Endothelial cell of umbilical vein (primary cell): ENCODE data around the gene STX12. TPM values are rescaled to one million over a fixed set of nuclear protein-coding genes. Genes with fewer than 3 reads are reported as not detected.

Source experiments
- BruUV-seq: library from RNA; stranded (reverse); fragments of 400-500 nt; replicated peaks from 2 replicates; lab custom pipeline; 2021; lab: Mats Ljungman, UMichigan
- CTCF ChIA-PET: fragments of 300-600, 350-600 bp; sonication (Branson Sonifier 250); formaldehyde crosslinking; loops from one replicate; lab custom pipeline; 2021; ENCODE audit warnings: antibody characterized with exemption, inconsistent platforms; lab: Charles Lee
- POLR2A ChIA-PET: fragments of 300-600, 350-600 bp; sonication (Branson Sonifier 250); formaldehyde crosslinking; loops from one replicate; lab custom pipeline; 2021; ENCODE audit warnings: antibody characterized with exemption, inconsistent platforms; lab: Charles Lee
- DNase-seq: peaks from one replicate; pipeline ENCODE4 v3.0.0-alpha.2; 2011; ENCODE audit warnings: low read depth, low spot score
- FAIRE-seq: peaks from 2 replicates; lab custom pipeline; 2011; peaks lifted over from hg19 to GRCh38; lab: Jason Lieb, UNC
- H2AFZ ChIP-seq: 2 replicates; pipeline ENCODE4 v1.6.0; 2012; ENCODE audit warnings: low read depth, low read length, control low read depth, inconsistent platforms
- H3K27ac ChIP-seq: 2 replicates; pipeline ENCODE4 v1.5.1; 2011; ENCODE audit warnings: low read depth, mild to moderate bottlenecking, control low read depth, low read length, moderate library complexity; ENCODE audit not compliant: insufficient read depth
- H3K27me3 ChIP-seq, 2 experiments: 2 replicates each; pipeline versions ENCODE4 v1.6.0 to v1.6.1; 2011; ENCODE audit warnings: low read length in 2 of 2, mixed read lengths in 1 of 2; ENCODE audit not compliant: control insufficient read depth in 2 of 2, insufficient read depth in 2 of 2
- H3K36me3 ChIP-seq, 2 experiments: 2 replicates in 1 of 2; 3 replicates in 1 of 2; pipeline ENCODE4 v1.5.1; 2011; ENCODE audit warnings: low read length in 2 of 2, mild to moderate bottlenecking in 1 of 2, moderate library complexity in 1 of 2; ENCODE audit not compliant: control insufficient read depth in 2 of 2, insufficient read depth in 2 of 2; ENCODE audit errors: extremely low read depth in 1 of 2
- H3K4me1 ChIP-seq: 3 replicates; pipeline ENCODE4 v1.5.1; 2011; ENCODE audit warnings: mild to moderate bottlenecking, low read length; ENCODE audit not compliant: control insufficient read depth, insufficient read depth; ENCODE audit errors: extremely low read depth
- H3K4me2 ChIP-seq: 2 replicates; pipeline ENCODE4 v1.6.1; 2011; ENCODE audit warnings: low read length, control low read depth, mixed read lengths; ENCODE audit not compliant: insufficient read depth
- H3K4me3 ChIP-seq, 3 experiments: fragments of 200-600 bp in 1 of 3; sonication (generic), shearing (Covaris generic) in 1 of 3; replicated peaks in 1 of 3; 2 replicates each; pipeline ENCODE4 v1.5.1; 2011 to 2016; ENCODE audit warnings: control low read depth in 3 of 3, low read length in 3 of 3, mild to moderate bottlenecking in 2 of 3, inconsistent platforms in 1 of 3, low read depth in 1 of 3, moderate library complexity in 1 of 3; ENCODE audit not compliant: insufficient read depth in 1 of 3
- H3K79me2 ChIP-seq: 2 replicates; pipeline ENCODE4 v1.6.0; 2012; ENCODE audit warnings: low read length, inconsistent platforms; ENCODE audit not compliant: control insufficient read depth, insufficient read depth
- H3K9ac ChIP-seq: replicated peaks from 2 replicates; pipeline ENCODE3; 2011; ENCODE audit warnings: low read length, control low read depth; ENCODE audit not compliant: insufficient read depth; ENCODE audit errors: extremely low read depth
- H3K9me1 ChIP-seq: replicated peaks from 3 replicates; pipeline ENCODE4 v1.6.0; 2011; ENCODE audit warnings: mild to moderate bottlenecking, low read length; ENCODE audit not compliant: control insufficient read depth, insufficient read depth; ENCODE audit errors: extremely low read depth
- H3K9me3 ChIP-seq: replicated peaks from 2 replicates; pipeline ENCODE4 v1.5.1; 2012; ENCODE audit warnings: low read length, inconsistent platforms; ENCODE audit not compliant: control insufficient read depth, insufficient read depth
- H4K20me1 ChIP-seq: replicated peaks from 2 replicates; pipeline ENCODE3; 2011; ENCODE audit warnings: mild to moderate bottlenecking, low read length; ENCODE audit not compliant: control insufficient read depth, insufficient read depth; ENCODE audit errors: extremely low read depth
- GATA2 ChIP-seq: IDR thresholded peaks from 2 replicates; pipeline ENCODE4 v1.7.0; 2011; ENCODE audit warnings: low read depth, mild to moderate bottlenecking, moderate library complexity, mixed read lengths, low read length; ENCODE audit not compliant: insufficient read length, insufficient read depth
- MAX ChIP-seq: IDR thresholded peaks from 2 replicates; pipeline ENCODE4 v1.6.1; 2011; ENCODE audit not compliant: insufficient read depth, insufficient read length
- MYC ChIP-seq: IDR thresholded peaks from one replicate; pipeline ENCODE4 v1.6.1; 2011; ENCODE audit warnings: mild to moderate bottlenecking, low read depth, low read length
- POLR2A ChIP-seq: IDR thresholded peaks from 2 replicates; pipeline ENCODE4 v1.6.1; 2012; ENCODE audit warnings: low read depth, mild to moderate bottlenecking, control low read depth, low read length
- POLR2AphosphoS5 ChIP-seq: IDR thresholded peaks from 2 replicates; pipeline ENCODE4 v1.6.1; 2012; ENCODE audit warnings: low read depth, mild to moderate bottlenecking, control low read depth, low read length, moderate library complexity; ENCODE audit not compliant: insufficient read depth
- dilution Hi-C: fragments of 300-500 bp; cut with MboI; formaldehyde crosslinking; loops from one replicate; pipeline ENCODE4 v1.15.0; 2019; ENCODE audit warnings: low sequenced_read_pairs; ENCODE audit not compliant: extremely low pct_ligation_motif_present
- intact Hi-C: fragments of 100-400 bp; cut with micrococcal nuclease; formaldehyde crosslinking; loops from one replicate; pipeline ENCODE4 v1.10.0; 2022
- polyA plus RNA-seq, 4 experiments: library from polyadenylated mRNA; depleted of rRNA in 3 of 4; stranded (reverse) in 3 of 4; unstranded in 1 of 4; fragments of >200 nt; gene quantifications; 2 replicates each; pipeline versions ENCODE4 v1.2.1 to v1.2.3, GENCODE V29; 2011 to 2012; ENCODE audit warnings: missing spikeins in 1 of 4
- total RNA-seq: library from RNA; stranded (reverse); gene quantifications from 2 replicates; pipeline ENCODE4 v1.2.3, GENCODE V29; 2021
- TF ChIP-seq, protein P1 (sequence below), 2 donors: IDR thresholded peaks; 1 replicate in 1 of 2; 2 replicates in 1 of 2; pipeline ENCODE4 v1.5.1; 2011; ENCODE audit warnings: low read length in 2 of 2, mild to moderate bottlenecking in 2 of 2, moderate library complexity in 2 of 2, control low read depth in 1 of 2, inconsistent platforms in 1 of 2, low read depth in 1 of 2; ENCODE audit not compliant: insufficient read depth in 1 of 2; ENCODE audit errors: extremely low read depth in 1 of 2

Gene STX12
- total and polyA plus RNA-seq, 2 donors (not counting 3 experiments of a cell fraction or from before 2014, with no cell fraction given): 28.7 to 90.3 TPM

DNA sequence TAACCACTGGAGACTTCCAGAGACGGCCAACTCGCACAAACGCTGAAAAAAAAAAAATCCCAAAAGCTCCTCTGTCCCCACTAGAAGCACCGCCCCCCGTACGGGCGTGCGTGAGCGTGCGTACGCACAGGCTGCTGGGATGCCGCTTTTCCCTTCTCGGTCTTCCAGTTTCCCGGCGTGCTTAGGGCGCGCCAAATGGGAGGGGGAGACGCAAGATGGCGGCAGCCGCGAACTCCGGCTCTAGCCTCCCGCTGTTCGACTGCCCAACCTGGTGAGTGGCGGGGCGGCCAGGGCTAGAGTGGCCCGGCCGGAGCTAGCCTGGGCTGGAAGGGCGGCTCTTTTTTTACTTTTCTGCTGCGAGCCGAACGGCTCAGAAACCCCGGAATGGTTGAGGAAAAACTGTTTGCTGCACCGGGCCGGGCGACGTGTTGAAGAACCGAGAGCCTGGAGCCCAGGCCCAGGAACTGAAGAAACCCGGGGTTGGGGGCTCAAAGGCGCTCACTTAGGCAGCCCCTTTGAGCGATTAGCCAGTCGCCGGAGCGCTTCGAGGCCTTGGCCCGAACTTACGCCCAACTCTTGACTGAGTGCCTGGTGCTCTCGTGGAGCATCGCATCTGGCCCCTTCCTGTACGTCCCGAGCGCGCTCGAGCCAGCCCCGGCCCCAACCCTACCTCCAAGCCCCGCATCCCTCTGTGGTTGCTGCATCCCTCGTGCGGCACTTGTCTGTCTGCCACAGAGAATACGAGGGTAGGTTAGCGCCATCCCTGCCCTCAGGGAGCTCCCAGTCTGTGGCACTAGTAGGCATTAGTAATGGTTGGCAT is 57.8 kb downstream of the STX12 start, which contains the start of gene PPP1R8:
PPP1R8 (plus strand) TSS at position 162 of the 820 bp plus-strand sequence; CDS start at position 216, 54 bp downstream.
- Histone ChIP-seq H3K4me2 (peak within 1 kb of the TSS; percentile 92), H3K9me1 (no peaks in the 10 kb centered on the region), H3K4me3 (peak within 1 kb of the TSS; percentile 90 to 93 (median 92)), H3K9me3 (no peaks in the 10 kb centered on the region), H4K20me1 (no peaks in the 10 kb centered on the region), H3K4me1 (peaks cover 19% of the 10 kb centered on the region), H3K36me3 (peaks cover 2 to 6% of the 10 kb centered on the region in 2 experiments), H2AFZ (peak within 1 kb of the TSS; percentile 93), H3K79me2 (peaks cover 51% of the 10 kb centered on the region), H3K27ac (peak within 1 kb of the TSS; percentile 86), H3K27me3 (no peaks in the 10 kb centered on the region), H3K9ac (peak within 1 kb of the TSS; percentile 96)
- ChIA-PET POLR2A (interaction anchor here (0.6 to 1.9 kb wide), 5 partner anchors 18 to 105 kb away, joined by 3 to 10 read pairs (median 3); partner anchors contain the start of genes FAM76A and STX12), CTCF (interaction anchor here (1.0 to 1.7 kb wide), 5 partner anchors 8 to 161 kb away, joined by 3 to 5 read pairs (median 4); partner anchors contain the start of gene STX12)
- peak; percentile 93 for FAIRE-seq
- TF ChIP-seq, protein P1, sequence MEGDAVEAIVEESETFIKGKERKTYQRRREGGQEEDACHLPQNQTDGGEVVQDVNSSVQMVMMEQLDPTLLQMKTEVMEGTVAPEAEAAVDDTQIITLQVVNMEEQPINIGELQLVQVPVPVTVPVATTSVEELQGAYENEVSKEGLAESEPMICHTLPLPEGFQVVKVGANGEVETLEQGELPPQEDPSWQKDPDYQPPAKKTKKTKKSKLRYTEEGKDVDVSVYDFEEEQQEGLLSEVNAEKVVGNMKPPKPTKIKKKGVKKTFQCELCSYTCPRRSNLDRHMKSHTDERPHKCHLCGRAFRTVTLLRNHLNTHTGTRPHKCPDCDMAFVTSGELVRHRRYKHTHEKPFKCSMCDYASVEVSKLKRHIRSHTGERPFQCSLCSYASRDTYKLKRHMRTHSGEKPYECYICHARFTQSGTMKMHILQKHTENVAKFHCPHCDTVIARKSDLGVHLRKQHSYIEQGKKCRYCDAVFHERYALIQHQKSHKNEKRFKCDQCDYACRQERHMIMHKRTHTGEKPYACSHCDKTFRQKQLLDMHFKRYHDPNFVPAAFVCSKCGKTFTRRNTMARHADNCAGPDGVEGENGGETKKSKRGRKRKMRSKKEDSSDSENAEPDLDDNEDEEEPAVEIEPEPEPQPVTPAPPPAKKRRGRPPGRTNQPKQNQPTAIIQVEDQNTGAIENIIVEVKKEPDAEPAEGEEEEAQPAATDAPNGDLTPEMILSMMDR (IDR thresholded peaks at IDR 0.05; ENCODE audit: extremely low read depth in 1 of 2, insufficient read depth in 1 of 2, low read depth in 1 of 2, low read length in 2 of 2): no peak
- TF ChIP-seq GATA2 (no peak), POLR2A (peak; percentile 97), MYC (no peak), MAX (peak; percentile 3), POLR2AphosphoS5 (peak; percentile 98)
- intact Hi-C loops (loop anchor here (1.0 to 2.0 kb wide), 4 partner anchors 42 to 158 kb away; partner anchors contain the start of genes IFI6 and STX12), dilution Hi-C loops (no loop called here)
- BruUV-seq: TSS peak; percentile 41
- peak; percentile 96 for DNase-seq
